WTC11 (cell line): ENCODE measurements around the gene LAMA3. TPM values are rescaled to one million over a fixed set of nuclear protein-coding genes. Genes with fewer than 3 reads are reported as not detected.

Experiments used
- ATAC-seq: fragments of 200-7000 bp; cut with Tn5 transposase; 2 replicates; pipeline ENCODE4 v1.10.0; 2021; ENCODE audit warnings: mild to moderate bottlenecking, moderate library complexity
- CTCF ChIA-PET: fragments of 300-600 bp; sonication (Branson Sonifier 250); formaldehyde crosslinking; loops from one replicate; lab custom pipeline; 2021; ENCODE audit warnings: antibody characterized with exemption; lab: Charles Lee
- POLR2A ChIA-PET: fragments of 350-600 bp; sonication (Branson Sonifier 250); formaldehyde crosslinking; loops from one replicate; lab custom pipeline; 2021; ENCODE audit warnings: antibody characterized with exemption; lab: Charles Lee
- DNase-seq: peaks from one replicate; pipeline ENCODE4 v3.0.0; 2021; ENCODE audit warnings: low spot score
- H3K27ac Mint-ChIP-seq: 2 replicates; pipeline ENCODE4 v1.8.0; 2021; ENCODE audit warnings: mixed read lengths
- H3K27me3 Mint-ChIP-seq: 2 replicates; pipeline ENCODE4 v1.8.0; 2021; ENCODE audit warnings: low read depth, mild to moderate bottlenecking, moderate library complexity, mixed read lengths
- H3K36me3 Mint-ChIP-seq: 2 replicates; pipeline ENCODE4 v1.8.0; 2021; ENCODE audit warnings: mixed read lengths
- H3K4me1 Mint-ChIP-seq: 2 replicates; pipeline ENCODE4 v1.8.0; 2022; ENCODE audit warnings: mixed read lengths
- H3K4me3 Mint-ChIP-seq: 2 replicates; pipeline ENCODE4 v1.8.0; 2021; ENCODE audit warnings: mild to moderate bottlenecking, moderate library complexity, mixed read lengths
- H3K9me3 Mint-ChIP-seq: 2 replicates; pipeline ENCODE4 v1.8.0; 2021; ENCODE audit warnings: mixed read lengths
- AR ChIP-seq: fragments of 250-450 bp; sonication (Bioruptor Pico); IDR thresholded peaks from 2 replicates; pipeline ENCODE4 v1.9.0; 2021; ENCODE audit warnings: mild to moderate bottlenecking
- ATF6 ChIP-seq: sonication (generic); formaldehyde crosslinking; IDR thresholded peaks from 2 replicates; pipeline ENCODE4 v1.8.1; 2023; ENCODE audit warnings: mild to moderate bottlenecking, missing genetic modification reagents
- CDX4 ChIP-seq: fragments of 250-450 bp; sonication (Bioruptor Pico); IDR thresholded peaks from 2 replicates; pipeline ENCODE4 v1.9.0; 2021; ENCODE audit warnings: moderate library complexity, mild to moderate bottlenecking, inconsistent platforms, borderline replicate concordance
- ERG ChIP-seq: fragments of 250-450 bp; sonication (Bioruptor Pico); IDR thresholded peaks from 2 replicates; pipeline ENCODE4 v1.8.0; 2021; ENCODE audit warnings: mild to moderate bottlenecking
- ETV6 ChIP-seq: sonication (generic); formaldehyde crosslinking; IDR thresholded peaks from 2 replicates; pipeline ENCODE4 v1.8.1; 2022; ENCODE audit warnings: mild to moderate bottlenecking, missing genetic modification reagents
- HMGA2 ChIP-seq: fragments of 250-450 bp; sonication (Bioruptor Pico); IDR thresholded peaks from 2 replicates; pipeline ENCODE4 v1.4.0; 2021; ENCODE audit warnings: mild to moderate bottlenecking, moderate library complexity
- IRF2 ChIP-seq: sonication (generic); formaldehyde crosslinking; IDR thresholded peaks from 2 replicates; pipeline ENCODE4 v1.8.0; 2022; ENCODE audit warnings: low read depth, missing genetic modification reagents, borderline replicate concordance
- KAT7 ChIP-seq: sonication (generic); formaldehyde crosslinking; IDR thresholded peaks from 2 replicates; pipeline ENCODE4 v1.8.1; 2023; ENCODE audit warnings: missing genetic modification reagents, mild to moderate bottlenecking, borderline replicate concordance
- NFE2L1 ChIP-seq: sonication (generic); formaldehyde crosslinking; IDR thresholded peaks from 2 replicates; pipeline ENCODE4 v1.8.1; 2023; ENCODE audit warnings: missing genetic modification reagents
- RELA ChIP-seq: sonication (generic); formaldehyde crosslinking; IDR thresholded peaks from 2 replicates; pipeline ENCODE4 v1.8.1; 2022; ENCODE audit warnings: missing genetic modification reagents, mild to moderate bottlenecking, borderline replicate concordance
- RORB ChIP-seq: fragments of 250-450 bp; sonication (Bioruptor Pico); IDR thresholded peaks from 2 replicates; pipeline ENCODE4 v1.9.0; 2021; ENCODE audit warnings: mild to moderate bottlenecking
- SP1 ChIP-seq: sonication (generic); formaldehyde crosslinking; conservative IDR thresholded peaks from 2 replicates; pipeline ENCODE4 v1.8.1; 2022; ENCODE audit warnings: missing genetic modification reagents
- USF1 ChIP-seq: sonication (generic); formaldehyde crosslinking; IDR thresholded peaks from 2 replicates; pipeline ENCODE4 v1.8.0; 2022; ENCODE audit warnings: mild to moderate bottlenecking, missing genetic modification reagents
- ZNF263 ChIP-seq: sonication (generic); formaldehyde crosslinking; IDR thresholded peaks from 2 replicates; pipeline ENCODE4 v1.8.1; 2022; ENCODE audit warnings: low read depth, mild to moderate bottlenecking, moderate library complexity, missing genetic modification reagents
- total RNA-seq: library from RNA; stranded (reverse); gene quantifications from 3 replicates; pipeline ENCODE4 v1.2.3, GENCODE V29; 2021

The LAMA3 gene
- total RNA-seq, 1 experiment from 2014 or later: 0.83 TPM

DNA sequence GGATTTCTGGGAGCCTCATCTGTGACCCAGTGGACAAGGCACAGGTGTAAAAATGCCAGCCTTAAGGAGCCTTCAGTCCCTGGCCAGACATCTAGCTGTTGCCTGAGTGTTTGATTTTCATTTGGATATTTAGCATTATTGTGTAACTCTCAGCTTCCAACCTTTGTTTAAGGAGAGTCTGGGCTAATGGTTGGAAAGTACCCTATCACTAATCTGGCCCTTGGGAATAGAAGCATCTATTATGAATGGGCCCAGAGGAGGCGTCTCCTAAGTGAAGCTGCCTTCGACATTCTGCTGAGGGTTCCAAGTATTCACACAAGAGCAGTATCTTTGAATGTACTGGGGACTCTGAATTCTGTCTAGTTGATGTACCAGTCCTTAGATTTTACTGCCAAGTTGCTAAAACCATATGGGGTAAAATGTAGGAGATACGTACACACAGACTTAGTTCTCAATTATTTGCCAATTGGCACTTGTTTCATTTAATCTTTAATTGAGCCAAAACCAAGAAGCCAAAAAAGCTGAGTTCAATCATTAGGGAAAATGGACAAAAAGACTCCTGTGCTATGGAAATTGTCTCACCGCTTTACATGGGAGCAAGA is 19.3 kb upstream of the LAMA3 start:
- H3K4me1 Mint-ChIP-seq: peaks cover 25% of the 10 kb centered on the region
- no peak for TF ChIP-seq RELA
- TF ChIP-seq SP1 (CRISPR knock-in tag): no peak
- no peak for TF ChIP-seq NFE2L1 (CRISPR knock-in tag)
- TF ChIP-seq HMGA2 (CRISPR knock-in tag): no peak
- DNase-seq (no peak), ATAC-seq (no peak)
- H3K27me3 Mint-ChIP-seq: no peaks in the 10 kb centered on the region; the same call in 1 of the 2 replicates
- ChIA-PET POLR2A (no interaction called here), CTCF (no interaction called here)
- H3K36me3 Mint-ChIP-seq: no peaks in the 10 kb centered on the region
- no peaks in the 10 kb centered on the region for H3K9me3 Mint-ChIP-seq
- no peak overlapping the region for H3K4me3 Mint-ChIP-seq
- no peak overlapping the region for H3K27ac Mint-ChIP-seq

DNA sequence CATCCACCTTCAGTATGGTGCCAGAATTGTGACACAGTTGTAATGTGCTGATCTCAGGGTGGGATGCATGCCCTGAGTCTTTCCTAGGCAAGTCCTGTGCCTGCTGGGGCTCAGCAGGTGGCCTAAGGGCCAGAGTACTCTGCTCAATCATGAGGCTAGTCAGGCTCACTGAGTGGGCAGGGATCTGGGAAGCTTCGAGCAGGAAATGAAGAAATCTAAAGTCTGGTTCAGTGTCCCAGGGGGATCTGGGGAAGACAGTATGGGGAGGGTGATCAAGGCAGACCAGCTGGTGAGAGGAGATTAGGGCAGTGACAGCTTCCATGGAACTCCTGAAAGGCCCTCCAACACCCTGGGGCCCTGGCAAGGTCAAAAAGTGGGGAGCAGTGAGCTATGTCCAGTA is 17.7 kb upstream of the LAMA3 start:
- no peak overlapping the region for H3K27ac Mint-ChIP-seq
- CTCF ChIA-PET: no interaction called here
- H3K36me3 Mint-ChIP-seq: no peaks in the 10 kb centered on the region
- H3K9me3 Mint-ChIP-seq: no peaks in the 10 kb centered on the region
- DNase-seq (no peak), ATAC-seq (no peak)
- no peaks in the 10 kb centered on the region; the same call in 1 of the 2 replicates for H3K27me3 Mint-ChIP-seq
- H3K4me3 Mint-ChIP-seq: no peak overlapping the region
- TF ChIP-seq RORB: no peak
- TF ChIP-seq KAT7 (CRISPR knock-in tag): no peak
- TF ChIP-seq ETV6 (CRISPR knock-in tag): no peak
- TF ChIP-seq ERG (CRISPR knock-in tag): no peak
- no peak for TF ChIP-seq ZNF263 (CRISPR knock-in tag)
- TF ChIP-seq IRF2 (CRISPR knock-in tag): no peak
- TF ChIP-seq CDX4 (CRISPR knock-in tag): no peak
- TF ChIP-seq ATF6: no peak
- TF ChIP-seq AR (CRISPR knock-in tag): no peak
- TF ChIP-seq, all 79 proteins: peak for 0
- H3K4me1 Mint-ChIP-seq: peaks cover 25% of the 10 kb centered on the region
- POLR2A ChIA-PET: no interaction called here

- TF ChIP-seq USF1 (CRISPR knock-in tag): no peak
- CTCF ChIA-PET: no interaction called here
- H3K4me1 Mint-ChIP-seq: peaks cover 17% of the 10 kb centered on the region
- POLR2A ChIA-PET: no interaction called here
- no peaks in the 10 kb centered on the region; the same call in 1 of the 2 replicates for H3K27me3 Mint-ChIP-seq
- no peak overlapping the region for H3K27ac Mint-ChIP-seq
- H3K36me3 Mint-ChIP-seq: no peaks in the 10 kb centered on the region
- ATAC-seq (no peak), DNase-seq (no peak)
- no peak overlapping the region for H3K4me3 Mint-ChIP-seq
- H3K9me3 Mint-ChIP-seq: no peaks in the 10 kb centered on the region
These were observed 15.5 kb upstream of the LAMA3 start for GRCh38 chr18:23673725-23674124.
